ENCODE results near the gene SSR1. TPM values are rescaled to one million over a fixed set of nuclear protein-coding genes. Genes with fewer than 3 reads are reported as not detected.

Gene SSR1
- total RNA-seq, 1 donor from 2014 or later: 110 TPM

DNA sequence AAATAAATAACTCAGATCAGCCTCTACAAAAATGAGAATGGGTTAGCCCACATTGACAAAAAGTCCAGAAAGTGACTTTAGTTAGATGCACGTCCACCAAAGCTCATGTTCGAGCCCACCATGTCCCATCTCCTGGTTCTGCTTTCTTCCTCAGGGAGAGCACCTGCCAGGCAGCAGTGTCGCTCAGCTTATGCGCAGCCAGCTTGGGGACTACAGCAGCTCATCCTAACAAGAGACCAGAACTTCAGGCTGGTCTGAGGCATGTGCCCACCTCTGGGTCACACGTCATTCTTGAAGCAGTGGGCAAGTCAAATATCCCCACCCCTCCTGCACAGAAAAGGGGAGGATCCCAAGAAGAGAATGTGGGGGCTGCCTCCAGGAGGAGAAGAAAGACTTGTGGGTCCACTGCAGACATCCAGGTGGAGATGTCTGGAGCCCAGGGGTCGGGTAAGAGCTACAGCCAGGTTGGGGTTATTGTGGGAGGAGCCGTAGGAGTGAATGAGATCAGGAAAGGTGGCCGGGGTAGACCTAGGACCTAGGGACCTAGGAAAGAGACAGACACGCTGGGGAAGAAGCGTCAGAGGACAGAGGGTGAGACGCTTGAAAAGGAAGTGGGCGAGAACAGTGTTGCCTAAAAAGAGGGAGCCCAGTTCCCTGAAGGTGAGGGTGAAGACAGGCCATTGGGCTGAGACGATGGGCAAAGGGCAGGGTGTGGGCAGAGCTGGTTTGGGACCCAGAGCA lies 52.5 kb downstream of the SSR1 start:
- peak; percentile 24 for ATAC-seq

DNA sequence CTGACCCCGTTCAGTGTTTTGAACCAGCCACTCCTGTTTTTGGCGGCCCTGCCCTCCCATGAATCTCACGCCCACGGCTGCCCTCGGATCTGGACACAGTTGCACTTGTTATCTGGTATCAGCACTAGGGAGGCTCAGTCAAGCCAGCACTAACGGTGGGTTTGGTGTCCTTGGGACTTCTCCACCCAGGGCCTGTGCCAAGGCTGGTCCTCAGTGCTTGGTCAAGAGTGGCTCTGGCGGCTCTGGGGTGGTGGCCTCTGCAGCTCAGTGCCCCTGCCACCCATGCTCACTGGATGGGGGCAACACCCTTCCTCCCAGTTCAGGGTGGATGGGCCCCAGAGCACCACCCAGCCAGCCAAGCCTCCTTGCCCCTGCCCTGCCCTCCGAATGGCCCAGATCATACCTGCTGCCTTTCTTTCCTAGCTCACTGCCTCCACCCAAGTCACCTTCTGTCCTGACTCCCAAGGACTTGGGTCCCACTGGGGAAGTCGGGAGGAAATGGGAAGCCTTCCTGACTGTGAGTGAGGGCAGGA lies 54.7 kb downstream of the SSR1 start:
- ATAC-seq (no peak), DNase-seq (ENCODE audit: low spot score) (no peak)

More for the DNA sequence above, 52.5 kb downstream of the SSR1 start:
- no peak for DNase-seq (ENCODE audit: low spot score)

DNA sequence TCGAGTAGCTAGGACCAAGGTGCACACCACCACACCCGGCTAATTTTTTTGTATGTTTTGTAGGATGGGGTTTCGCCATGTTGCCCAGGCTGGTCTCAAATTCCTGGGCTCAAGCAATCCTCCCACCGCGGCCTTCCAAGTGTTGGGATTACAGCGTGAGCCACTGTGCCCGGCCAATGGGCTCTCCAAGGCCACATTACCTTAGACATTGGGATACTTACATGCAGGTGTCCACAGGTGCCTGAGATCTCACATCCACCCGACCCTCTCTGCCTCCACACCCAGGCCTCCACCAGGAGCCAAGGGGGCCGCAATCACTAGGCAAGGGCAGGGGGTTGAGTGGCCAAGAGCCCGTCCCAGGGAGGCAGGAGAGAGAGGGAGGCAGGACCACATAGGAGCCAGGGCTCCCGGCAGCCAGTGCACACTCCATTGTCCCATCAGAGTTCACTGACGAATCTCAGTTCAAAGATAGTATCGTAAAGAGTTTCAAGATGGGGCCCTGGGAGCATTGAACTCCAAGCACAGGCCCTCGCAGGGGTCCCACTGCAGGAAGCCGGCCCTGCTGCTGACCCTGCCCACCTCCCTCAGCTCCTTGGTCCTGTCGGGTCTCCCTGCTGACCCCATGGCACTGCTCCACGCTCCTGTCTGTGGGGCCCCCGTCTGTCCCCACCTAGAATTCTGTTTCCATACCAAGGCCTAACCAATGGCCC lies 55.3 kb downstream of the SSR1 start:
- ATAC-seq: no peak
- DNase-seq (ENCODE audit: low spot score): no peak

DNA sequence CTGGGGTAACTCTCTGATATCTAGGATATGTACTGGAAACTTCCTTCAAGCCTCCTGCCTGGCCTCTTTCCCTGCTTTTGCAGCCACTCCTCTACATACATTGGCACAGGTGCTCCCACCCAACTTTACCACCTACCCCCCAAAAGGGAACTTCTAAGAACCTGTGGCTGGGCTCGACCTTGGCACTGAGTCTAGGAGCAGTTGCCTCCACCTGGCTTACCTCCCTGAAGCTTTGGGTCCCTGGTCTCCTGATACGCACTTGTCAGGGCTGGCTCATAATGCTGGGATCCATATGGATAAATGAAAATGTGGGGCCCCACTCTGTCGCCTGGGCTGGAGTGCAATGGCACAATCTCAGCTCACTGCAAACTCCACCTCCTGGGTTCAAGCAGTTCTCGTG lies 56.2 kb downstream of the SSR1 start:
- ATAC-seq: no peak
- no peak for DNase-seq (ENCODE audit: low spot score)

DNA sequence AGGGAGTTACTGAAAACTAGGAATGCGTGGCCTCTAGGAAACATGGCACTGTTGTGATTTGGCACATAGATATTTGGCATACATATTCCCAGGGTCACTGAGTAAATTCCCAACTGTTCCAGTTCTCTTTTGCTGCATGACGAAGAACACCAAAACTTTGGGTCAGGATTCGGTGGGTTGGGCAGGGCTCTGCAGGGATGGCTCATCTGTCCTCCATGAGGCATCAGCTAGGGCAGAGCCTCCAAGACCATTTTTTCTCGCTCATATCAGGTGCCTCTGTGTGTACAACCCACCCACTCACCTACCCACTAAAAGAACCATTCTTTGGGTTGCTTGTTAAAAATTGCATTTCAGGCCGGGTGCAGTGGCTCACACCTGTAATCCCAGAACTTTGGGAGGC lies 57.1 kb downstream of the SSR1 start:
- no peak for DNase-seq (ENCODE audit: low spot score)
- ATAC-seq: no peak

DNA sequence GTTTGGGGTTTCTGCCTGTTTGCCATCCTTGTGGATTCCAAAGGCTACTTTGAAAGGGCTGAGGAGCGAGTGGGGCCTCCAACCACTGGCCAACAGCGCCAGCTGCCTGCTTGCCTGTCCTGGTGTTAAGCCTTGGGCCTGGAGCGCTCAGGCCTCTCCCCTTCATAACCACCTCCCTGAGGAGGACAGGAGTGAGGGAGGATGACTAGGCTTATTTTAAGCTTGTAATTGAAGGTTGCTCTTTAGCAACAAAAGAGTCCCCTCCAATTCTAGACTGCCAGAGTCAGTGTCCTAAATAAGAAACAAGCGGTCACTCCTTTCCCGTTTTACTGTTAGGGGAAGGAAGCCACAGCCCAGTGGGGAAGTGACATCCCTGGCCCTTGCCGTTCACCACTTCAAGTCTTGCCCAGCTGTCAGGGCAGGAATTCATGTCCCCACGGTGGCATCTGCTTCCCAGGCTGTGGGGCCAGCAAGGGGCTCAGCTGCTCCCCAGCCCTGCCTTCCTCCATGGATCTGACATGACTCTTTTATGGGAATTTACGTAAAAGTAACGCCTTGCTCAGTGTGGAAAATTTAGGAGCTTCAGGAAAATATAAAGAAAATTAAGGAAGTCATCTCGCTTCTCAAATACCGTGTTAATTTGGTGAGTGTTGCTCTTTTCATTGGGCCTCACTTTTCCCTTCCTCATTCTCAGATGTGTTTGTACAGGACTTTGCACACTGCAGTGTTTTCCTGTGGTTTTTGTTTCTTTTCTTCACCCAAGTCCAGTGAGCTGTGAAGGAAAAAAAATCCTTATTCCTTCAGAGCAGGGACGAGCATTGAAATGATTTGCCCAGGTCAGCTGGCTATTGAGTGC lies 57.8 kb downstream of the SSR1 start:
- no peak for DNase-seq (ENCODE audit: low spot score)
- peak; percentile 39 for ATAC-seq

DNA sequence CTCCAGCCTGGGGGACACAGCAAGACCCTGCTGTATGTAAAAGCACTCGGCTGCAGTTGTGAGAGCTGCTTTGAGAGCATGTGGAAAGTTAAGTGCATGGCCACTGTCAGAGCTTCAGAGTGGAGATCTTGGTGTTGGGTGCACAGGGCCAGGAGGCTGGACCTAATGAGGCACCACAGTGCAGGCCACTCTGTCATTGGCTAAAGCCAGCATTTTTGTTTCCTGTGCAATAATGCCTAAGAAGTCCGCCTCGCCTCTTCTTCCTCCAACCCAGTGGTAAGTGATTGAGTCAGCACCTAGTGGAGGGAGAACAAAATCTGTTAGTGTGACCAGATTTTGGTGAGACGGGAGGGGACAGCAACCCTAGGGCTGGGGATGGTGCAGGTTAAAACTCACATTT lies 60.6 kb downstream of the SSR1 start:
- DNase-seq (ENCODE audit: low spot score) (no peak), ATAC-seq (peak; percentile 27)

DNA sequence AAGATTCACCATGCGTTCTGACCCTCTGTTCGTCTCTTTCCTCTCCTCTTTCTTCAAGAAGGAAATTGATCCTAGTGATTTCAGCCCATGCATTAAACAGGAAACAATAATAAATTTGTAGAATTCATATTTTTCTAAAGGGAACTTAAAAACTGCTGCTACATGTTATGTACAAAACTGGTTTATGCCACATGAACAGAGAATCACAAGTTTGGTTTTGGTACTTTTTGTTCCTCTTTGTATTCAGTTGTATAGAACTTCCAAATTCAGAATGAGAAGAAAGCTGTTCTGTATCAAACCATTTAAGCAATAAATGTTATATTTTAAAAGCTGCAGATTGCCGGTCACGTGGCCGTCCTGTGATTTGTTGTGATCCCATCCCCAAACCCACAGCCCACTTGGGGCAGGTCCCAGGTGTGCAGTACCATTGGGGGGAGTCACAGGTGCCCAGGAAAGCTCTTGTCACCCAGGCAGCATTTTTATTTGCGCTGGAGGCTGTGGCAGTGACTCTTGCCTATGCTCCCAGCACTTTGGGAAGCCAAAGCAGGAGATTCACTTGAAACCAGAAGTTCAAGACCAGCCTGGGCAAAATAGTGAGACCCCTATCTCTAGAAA lies 61.2 kb downstream of the SSR1 start:
- ATAC-seq: no peak
- DNase-seq (ENCODE audit: low spot score): no peak

DNA sequence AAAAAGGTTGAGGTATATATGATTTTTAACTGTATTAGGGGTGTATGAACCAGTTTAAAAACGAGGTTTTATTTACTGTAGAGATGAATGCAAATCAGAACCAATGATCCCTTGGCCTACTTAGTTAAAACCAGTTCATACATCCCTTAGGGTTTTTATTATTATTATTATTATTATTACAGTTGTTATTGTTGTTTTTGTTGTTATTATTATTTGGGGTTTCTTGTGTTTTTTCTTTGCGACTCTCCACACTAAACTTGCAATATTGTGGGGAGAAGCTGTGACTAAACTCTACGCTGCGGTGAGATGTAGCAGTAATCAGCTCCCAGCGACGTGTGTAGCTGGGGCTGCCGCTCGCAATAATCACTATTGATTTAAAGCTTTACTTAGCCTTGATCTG lies 62.2 kb downstream of the SSR1 start:
- DNase-seq (ENCODE audit: low spot score) (no peak), ATAC-seq (no peak)

DNA sequence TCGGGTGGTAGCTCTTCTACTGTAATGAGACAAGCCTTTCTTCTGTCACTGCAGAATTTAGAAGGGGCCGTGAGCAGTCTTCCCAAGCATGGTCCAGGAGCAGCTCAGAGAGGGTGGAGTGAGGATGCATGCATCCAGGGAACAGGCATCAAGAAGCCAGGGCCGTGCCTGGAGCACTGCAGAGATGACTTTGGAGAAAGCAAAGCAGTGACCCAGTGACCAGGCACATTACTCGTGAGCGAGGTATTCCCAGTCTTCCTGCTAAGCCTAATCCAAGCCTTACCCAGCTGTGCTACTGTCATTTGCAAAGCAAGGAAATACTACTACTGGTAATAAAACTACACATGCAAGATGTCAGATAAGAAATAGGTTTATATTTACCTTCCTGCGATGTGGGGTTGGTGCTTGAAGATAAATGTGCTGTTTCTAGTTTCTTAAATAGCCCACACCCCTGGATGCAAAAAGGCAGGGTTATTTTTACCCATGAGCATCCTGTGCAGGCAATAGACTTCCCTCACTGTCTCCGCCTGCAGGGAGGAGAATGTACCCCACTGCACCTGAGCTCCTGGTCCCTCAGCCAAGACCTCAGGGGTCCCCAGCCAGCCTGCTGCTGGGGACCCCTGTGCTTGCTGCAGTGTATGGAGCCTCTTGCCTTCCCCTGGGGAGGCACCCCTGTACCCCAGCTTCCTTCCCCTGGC lies 62.9 kb downstream of the SSR1 start:
- DNase-seq (ENCODE audit: low spot score) (no peak), ATAC-seq (no peak)

DNA sequence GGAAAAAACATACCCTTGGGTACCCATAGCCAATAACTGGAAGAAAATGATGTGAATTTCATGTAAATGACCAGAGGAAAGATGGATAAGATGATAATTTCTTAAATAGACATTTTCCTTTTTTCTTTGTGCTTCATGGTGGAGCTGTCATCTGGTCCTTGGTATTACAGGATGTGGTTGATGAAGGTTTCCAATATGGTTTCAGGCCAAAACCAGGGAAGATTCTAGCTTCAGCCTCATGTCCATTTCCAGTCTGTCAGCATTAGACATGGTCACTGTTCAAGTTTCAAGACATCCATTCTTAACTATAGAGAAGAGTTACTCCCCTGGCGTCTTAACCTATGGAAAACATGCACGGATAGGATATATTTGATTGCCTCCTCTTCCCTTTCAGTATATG lies 63.6 kb downstream of the SSR1 start:
- no peak for ATAC-seq
- no peak for DNase-seq (ENCODE audit: low spot score)

DNA sequence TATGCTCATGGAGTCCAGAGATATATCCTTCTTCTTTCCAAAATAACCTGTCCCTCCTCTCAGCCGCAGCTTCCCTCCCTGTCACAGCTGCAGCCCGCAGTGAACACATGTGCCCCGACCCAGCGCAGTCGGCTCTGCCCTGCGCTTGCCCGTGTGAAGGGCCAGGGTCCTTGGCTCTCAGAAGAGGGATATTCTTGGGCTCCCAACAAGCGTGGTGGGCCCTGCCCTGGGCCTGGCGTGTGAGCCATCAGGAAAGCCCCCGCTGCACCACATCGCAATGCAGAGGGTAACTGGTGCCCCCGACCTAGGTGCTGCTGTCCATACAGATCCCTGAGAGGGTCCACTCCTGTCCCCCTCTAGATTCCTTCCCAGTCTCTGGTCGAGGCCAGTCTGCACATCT lies 65.2 kb downstream of the SSR1 start:
- no peak for DNase-seq (ENCODE audit: low spot score)
- no peak for ATAC-seq

DNA sequence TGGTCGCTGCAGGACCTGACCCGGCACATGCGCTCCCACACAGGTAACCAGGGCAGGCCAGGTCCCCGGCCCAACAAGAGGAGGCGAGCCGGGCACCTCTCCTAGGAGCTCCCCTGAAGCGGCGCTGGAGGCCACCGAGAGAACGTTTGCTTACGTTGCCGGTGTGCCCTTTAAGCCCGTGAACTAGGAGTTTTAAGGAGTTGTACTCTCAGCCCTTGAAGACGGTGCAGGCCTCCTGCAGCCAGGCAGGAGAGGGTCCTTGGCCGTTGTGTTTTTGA lies 65.9 kb downstream of the SSR1 start:
- ATAC-seq (no peak), DNase-seq (ENCODE audit: low spot score) (no peak)

DNA sequence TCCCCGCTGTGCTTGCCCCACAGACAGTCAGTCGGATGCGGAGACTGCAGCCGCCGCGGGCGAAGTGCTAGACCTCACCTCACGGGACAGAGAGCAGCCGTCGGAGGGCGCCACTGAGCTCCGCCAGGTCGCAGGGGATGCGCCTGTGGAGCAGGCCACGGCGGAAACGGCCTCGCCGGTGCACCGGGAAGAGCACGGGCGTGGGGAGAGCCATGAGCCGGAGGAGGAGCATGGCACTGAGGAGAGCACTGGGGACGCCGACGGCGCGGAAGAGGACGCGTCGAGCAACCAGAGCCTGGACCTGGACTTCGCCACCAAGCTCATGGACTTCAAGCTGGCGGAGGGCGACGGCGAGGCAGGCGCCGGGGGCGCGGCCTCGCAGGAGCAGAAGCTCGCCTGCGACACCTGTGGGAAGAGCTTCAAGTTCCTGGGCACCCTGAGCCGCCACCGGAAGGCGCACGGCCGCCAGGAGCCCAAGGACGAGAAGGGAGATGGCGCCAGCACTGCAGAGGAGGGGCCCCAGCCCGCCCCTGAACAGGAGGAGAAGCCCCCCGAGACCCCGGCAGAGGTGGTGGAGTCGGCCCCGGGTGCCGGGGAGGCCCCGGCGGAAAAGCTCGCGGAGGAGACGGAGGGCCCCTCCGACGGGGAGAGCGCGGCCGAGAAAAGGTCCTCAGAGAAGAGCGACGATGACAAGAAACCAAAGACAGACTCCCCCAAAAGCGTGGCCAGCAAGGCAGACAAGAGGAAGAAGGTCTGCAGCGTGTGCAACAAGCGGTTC lies 66.4 kb downstream of the SSR1 start:
- ATAC-seq (no peak), DNase-seq (ENCODE audit: low spot score) (no peak)

DNA sequence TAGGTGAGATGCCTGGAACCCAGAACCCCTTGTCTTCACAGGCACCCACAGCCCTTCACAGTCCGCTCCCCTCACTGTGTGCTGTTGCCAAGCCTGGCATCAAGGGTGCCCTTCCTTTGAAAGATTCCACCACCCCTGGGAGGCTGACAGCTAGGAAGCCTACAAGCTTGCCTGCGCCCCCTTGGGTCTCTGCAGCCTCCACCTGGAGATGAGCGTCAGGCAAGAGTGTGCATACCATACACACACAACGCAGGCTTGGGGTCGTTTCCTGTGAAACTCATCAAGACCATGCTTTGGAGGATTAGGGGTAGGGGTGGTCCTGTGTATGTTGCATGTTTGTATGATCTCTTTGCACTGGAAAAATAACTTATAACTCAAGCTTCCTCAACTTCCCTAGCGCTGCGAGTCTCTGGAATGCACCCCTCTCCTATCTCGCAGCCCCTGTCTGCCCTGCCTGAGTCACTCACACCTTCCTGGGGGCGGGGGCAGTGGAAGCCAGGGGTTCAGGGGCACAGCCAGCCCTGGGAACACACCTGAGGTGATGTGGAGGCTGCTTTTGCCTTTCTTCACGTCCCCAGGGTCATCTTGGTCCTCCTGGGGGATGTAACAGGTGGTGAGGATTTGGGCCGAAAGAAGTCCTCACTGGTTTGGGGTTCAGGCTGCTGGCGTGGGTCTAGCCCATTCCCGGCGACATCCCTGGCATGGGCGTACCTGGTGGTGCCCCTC lies 67.2 kb downstream of the SSR1 start:
- no peak for ATAC-seq

DNA sequence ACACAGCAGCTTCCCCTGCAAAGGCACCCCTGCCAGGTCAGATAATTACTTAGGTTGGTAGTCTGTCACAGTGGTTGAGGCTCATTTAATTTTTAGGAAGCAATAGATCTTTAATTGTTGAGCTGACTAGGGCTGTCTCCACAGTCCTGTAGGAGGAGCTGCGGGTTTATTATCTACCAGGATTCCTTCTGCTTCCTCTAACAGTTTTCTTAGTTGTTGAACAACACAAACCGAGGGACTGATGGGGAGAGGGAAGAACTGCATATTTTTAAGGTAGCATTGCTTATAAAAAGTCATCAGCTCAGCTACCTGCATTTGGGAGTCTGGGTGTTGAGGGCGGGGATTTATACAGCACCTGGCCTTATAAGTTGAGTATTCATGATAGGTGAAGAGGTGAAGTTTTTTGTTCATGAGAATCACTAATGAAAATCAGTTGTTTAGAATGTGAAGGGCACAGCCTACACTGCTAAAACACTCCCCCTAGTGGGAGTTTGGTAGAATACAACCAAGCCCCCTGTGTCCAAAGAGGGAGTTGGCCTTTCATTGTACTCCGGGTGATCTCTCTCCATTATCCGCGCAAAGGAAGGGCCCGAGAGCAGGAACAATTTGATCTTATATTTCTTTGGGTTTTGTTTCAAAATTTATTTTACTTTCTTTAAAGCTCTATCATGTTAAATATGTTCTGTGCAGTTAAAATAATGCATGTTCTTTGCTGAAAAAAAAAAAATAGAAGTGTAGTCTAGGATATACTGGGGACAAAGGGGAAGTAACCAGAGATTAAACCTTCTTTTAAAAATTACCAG lies 69.6 kb downstream of the SSR1 start:
- ATAC-seq (peak; percentile 52), DNase-seq (ENCODE audit: low spot score) (no peak)

More for the DNA sequence above, 67.2 kb downstream of the SSR1 start:
- DNase-seq (ENCODE audit: low spot score): no peak

DNA sequence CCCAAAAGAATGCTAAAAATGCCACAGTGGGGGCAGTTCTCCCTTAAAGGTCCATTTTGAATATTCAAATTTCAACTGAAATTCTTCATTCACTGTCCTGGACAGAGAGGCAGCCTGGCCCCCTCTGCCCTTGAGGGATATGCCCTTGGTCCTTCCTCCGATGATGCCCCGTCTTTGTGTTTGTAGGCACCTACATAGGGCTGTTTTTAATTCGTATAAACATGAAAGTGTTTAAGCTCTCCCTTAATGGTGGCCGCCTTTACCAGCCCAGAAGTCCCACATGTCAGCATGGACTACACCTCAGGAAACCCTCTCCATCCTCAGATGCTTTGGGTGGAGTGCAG lies 70.2 kb downstream of the SSR1 start:
- ATAC-seq (no peak), DNase-seq (ENCODE audit: low spot score) (no peak)

Data from left lobe of liver (tissue), 2 donors.